ENCODE results near the gene DLK1.

DLK1 gene

DNA sequence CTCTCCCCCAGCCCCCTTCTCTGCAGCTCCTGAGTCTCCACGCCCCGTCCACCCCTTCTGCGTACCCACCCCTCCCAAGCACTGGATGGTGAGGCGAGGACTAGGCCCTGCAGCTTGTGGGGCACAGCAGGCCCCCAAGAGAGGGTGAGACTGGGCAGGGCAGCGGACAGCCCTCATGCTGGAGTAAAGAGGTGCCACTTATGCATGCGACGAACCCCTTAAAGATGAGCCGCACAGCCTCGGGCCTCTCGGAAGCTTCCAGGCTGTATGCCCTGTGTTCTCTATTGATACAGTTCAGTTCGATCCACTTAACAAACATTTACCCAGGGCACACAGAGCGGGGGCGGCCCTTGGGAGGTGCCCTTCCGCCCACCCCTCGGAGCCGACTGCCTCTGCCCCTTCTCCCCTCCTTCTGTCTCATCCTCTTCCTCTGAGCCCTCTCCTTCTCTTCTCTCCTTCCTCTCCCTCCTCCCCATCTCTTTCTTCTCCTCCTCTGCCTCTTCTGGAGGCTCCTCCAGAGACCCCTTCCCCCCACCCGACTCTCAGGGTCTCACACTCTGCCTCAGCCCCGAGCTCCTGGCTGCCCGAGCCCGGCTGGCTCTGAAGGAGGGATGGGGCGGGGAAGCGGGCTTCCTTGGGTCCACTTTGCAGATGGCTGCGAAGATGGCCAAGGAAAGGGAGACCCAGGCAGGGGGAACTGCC is 32.7 kb upstream of the DLK1 start:
- no peaks in the 10 kb centered on the region for H3K36me3 ChIP-seq (ENCODE audit: control insufficient read depth, insufficient read depth, low read length)
- H3K27me3 ChIP-seq (ENCODE audit: control insufficient read depth, insufficient read depth, low read length), result no peaks in the 10 kb centered on the region
- H3K4me1 ChIP-seq (ENCODE audit: control insufficient read depth, insufficient read depth, low read length), result peaks cover 2% of the 10 kb centered on the region; the same call in 1 of the 2 replicates
- H3K4me3 ChIP-seq (ENCODE audit: low read depth, low read length), result no peak overlapping the region
- no peak overlapping the region for H3K27ac ChIP-seq (ENCODE audit: low read depth, low read length)
- no peak overlapping the region for H3K9ac ChIP-seq (ENCODE audit: low read depth, low read length)
- H3K9me3 ChIP-seq (ENCODE audit: control insufficient read depth, insufficient read depth, low read length), result no peaks in the 10 kb centered on the region

DNA sequence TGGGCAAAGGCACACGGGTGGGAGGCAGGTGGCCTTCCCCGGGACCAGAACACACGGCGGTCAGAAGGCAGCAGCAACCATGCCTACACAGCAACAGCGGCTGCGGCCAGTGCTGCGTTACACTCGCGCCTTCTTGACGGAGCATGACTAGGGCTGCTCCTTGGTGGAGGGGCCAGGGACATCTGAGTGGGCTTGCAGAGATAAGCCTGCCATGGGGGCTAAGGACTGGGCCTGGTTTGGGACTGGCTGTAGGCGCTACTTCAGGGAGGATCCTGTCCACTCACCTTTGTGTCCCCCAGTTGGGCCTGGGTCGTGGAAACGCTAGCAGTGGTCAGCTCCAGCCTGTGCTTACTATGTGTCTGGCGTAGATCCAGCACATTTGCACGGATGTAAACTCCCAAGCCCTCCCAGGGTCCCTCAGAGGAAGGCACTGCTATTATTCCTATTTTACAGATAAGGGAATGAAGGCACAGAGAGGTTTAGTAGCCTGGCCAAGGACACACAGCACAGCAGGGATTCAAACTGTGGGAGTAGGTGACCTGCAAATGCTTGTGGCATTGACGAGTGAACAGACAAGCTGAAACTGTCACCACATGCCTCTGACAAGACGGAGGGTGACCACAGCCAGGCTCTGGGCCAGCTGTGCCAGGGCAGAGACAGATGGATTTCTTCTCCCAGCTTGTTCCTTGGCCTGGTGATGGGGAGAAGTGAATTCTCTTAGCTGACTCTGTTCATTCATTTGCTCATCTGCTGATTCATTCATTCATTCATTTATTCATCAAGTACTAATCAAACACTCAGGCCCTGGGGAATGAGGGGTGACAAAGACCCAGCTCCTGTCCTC is 31.9 kb upstream of the DLK1 start:
- H3K9me3 ChIP-seq (ENCODE audit: control insufficient read depth, insufficient read depth, low read length), result no peaks in the 10 kb centered on the region
- no peaks in the 10 kb centered on the region for H3K27me3 ChIP-seq (ENCODE audit: control insufficient read depth, insufficient read depth, low read length)
- no peaks in the 10 kb centered on the region for H3K4me1 ChIP-seq (ENCODE audit: control insufficient read depth, insufficient read depth, low read length)
- H3K27ac ChIP-seq (ENCODE audit: low read depth, low read length), result no peak overlapping the region
- H3K9ac ChIP-seq (ENCODE audit: low read depth, low read length), result no peak overlapping the region
- no peak overlapping the region for H3K4me3 ChIP-seq (ENCODE audit: low read depth, low read length)
- no peaks in the 10 kb centered on the region for H3K36me3 ChIP-seq (ENCODE audit: control insufficient read depth, insufficient read depth, low read length)

DNA sequence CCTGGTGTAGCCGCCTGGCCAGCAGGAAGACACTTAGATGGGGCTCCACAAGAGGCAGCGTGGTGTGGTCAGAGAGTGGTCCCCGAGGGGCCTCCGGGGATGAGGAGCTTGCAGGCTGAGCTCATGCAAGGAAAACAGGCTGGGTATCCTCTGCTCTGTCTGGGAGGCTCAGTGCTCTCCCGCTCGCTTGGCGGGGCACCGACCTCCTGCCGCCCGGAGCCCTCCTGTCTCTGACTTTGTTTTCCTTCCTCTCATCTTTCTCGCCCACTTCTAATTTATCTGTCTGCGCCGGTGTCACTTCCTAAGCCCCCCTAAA is 31.3 kb upstream of the DLK1 start:
- Histone ChIP-seq H3K27ac (ENCODE audit: low read depth, low read length) (no peak overlapping the region), H3K27me3 (ENCODE audit: control insufficient read depth, insufficient read depth, low read length) (no peaks in the 10 kb centered on the region), H3K4me3 (ENCODE audit: low read depth, low read length) (no peak overlapping the region), H3K9ac (ENCODE audit: low read depth, low read length) (no peak overlapping the region), H3K9me3 (ENCODE audit: control insufficient read depth, insufficient read depth, low read length) (no peaks in the 10 kb centered on the region), H3K36me3 (ENCODE audit: control insufficient read depth, insufficient read depth, low read length) (no peaks in the 10 kb centered on the region), H3K4me1 (ENCODE audit: control insufficient read depth, insufficient read depth, low read length) (no peaks in the 10 kb centered on the region)

DNA sequence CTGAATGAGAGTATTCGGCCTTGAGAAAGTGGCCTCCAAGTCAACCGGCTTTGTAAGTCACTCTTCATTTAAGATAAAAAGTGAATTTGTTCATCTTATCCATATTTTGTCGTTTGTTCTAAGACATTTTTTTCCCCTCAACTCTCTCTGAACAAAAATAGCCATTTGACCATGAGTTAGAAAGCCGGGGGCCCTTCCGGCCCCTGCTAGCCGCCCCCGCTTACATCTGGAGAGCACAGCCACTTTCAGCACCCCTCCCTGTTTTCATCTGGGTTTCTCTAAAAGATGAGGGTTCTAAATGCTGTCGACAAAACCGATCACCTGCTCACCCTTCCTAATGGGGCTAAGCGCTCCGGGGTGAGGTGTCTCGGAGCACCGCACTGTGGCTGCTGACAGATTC is 30.7 kb upstream of the DLK1 start:
- Histone ChIP-seq H3K9me3 (ENCODE audit: control insufficient read depth, insufficient read depth, low read length) (no peaks in the 10 kb centered on the region), H3K9ac (ENCODE audit: low read depth, low read length) (no peak overlapping the region), H3K4me3 (ENCODE audit: low read depth, low read length) (no peak overlapping the region), H3K27ac (ENCODE audit: low read depth, low read length) (no peak overlapping the region), H3K27me3 (ENCODE audit: control insufficient read depth, insufficient read depth, low read length) (no peaks in the 10 kb centered on the region), H3K4me1 (ENCODE audit: control insufficient read depth, insufficient read depth, low read length) (no peaks in the 10 kb centered on the region), H3K36me3 (ENCODE audit: control insufficient read depth, insufficient read depth, low read length) (no peaks in the 10 kb centered on the region)

DNA sequence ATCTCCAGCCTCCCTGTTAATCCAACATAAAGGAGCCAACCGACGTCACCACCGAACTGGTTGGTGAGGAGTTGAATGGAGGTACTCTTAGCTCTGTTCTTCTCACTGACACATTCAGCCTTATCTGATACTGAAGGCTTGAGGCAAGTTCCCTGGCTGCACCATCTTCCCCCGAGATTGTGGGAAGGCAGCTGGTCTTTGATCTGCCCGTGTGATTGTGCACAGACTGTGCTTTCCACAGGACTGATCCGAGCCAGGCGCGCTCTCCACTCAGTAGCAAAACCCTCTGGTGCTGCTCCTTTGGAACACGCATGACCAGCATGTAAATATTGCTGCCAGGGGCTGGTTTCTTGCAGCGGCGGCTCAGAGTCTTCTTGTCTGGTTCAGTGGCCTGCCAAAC is 30.1 kb upstream of the DLK1 start:
- no peak overlapping the region for H3K4me3 ChIP-seq (ENCODE audit: low read depth, low read length)
- H3K9me3 ChIP-seq (ENCODE audit: control insufficient read depth, insufficient read depth, low read length), result no peaks in the 10 kb centered on the region
- no peaks in the 10 kb centered on the region for H3K27me3 ChIP-seq (ENCODE audit: control insufficient read depth, insufficient read depth, low read length)
- H3K27ac ChIP-seq (ENCODE audit: low read depth, low read length), result no peak overlapping the region
- no peak overlapping the region for H3K9ac ChIP-seq (ENCODE audit: low read depth, low read length)
- H3K4me1 ChIP-seq (ENCODE audit: control insufficient read depth, insufficient read depth, low read length), result no peaks in the 10 kb centered on the region
- no peaks in the 10 kb centered on the region for H3K36me3 ChIP-seq (ENCODE audit: control insufficient read depth, insufficient read depth, low read length)

DNA sequence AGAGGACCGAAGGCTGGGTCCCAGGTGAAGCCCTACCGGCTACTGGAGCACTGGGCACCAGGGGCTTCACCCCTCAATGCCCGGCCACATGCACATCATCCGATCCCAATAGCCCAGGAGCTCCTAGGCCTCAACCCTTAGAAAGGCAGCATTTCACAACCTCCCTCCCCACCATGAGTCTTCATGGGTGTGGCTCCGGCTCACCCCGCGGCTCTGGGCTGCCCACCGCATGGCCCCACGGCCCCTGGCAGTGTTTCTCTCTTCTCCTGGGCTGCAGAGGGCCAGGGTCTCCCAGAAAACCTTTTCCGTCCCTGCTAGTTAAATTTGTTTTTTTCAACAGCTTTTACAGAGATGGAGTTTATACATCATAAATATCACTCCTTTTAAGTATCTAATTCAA is 28.6 kb upstream of the DLK1 start:
- Histone ChIP-seq H3K36me3 (ENCODE audit: control insufficient read depth, insufficient read depth, low read length) (no peaks in the 10 kb centered on the region), H3K9ac (ENCODE audit: low read depth, low read length) (no peak overlapping the region), H3K27ac (ENCODE audit: low read depth, low read length) (no peak overlapping the region), H3K4me1 (ENCODE audit: control insufficient read depth, insufficient read depth, low read length) (no peaks in the 10 kb centered on the region), H3K27me3 (ENCODE audit: control insufficient read depth, insufficient read depth, low read length) (no peaks in the 10 kb centered on the region), H3K4me3 (ENCODE audit: low read depth, low read length) (no peak overlapping the region), H3K9me3 (ENCODE audit: control insufficient read depth, insufficient read depth, low read length) (no peaks in the 10 kb centered on the region)

DNA sequence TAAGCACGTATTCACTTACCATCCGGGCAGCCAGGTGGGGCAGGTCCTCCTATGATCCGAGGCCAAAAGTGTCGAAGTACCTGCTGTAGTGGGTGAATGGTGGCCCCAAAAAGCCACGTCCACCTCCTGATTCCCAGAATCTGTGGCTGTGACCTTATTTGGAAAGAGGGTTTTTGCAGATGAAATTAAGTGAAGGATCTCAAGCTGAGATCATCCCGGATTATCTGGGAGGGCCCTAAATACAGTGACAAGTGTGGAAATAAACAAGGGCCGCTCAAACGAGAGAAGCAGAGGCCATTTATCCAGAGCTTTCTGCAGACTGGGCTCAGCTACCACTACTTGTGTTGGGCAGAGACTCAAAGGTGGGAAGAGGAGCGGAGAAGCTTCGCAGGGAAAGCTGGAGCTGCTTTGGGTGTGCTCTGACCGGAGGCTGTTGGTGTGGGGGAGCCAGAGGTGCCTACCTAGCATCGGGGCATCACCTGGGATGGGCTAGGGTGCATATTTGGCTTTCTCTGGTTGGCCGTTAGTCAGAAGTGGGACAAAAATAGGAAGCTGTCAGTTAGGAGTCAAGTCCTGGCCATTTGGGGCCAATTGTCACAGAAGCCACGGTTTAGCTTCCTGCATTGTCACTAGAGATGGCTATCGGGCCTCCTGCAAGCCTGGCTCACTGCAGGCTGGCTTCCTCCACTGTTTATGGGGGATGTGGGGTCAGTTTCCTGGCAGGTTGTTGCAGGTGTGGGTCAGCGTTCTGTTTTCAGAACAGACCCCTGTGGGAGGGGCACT is 27.8 kb upstream of the DLK1 start:
- Histone ChIP-seq H3K27ac (ENCODE audit: low read depth, low read length) (no peak overlapping the region), H3K27me3 (ENCODE audit: control insufficient read depth, insufficient read depth, low read length) (no peaks in the 10 kb centered on the region), H3K9me3 (ENCODE audit: control insufficient read depth, insufficient read depth, low read length) (no peaks in the 10 kb centered on the region), H3K36me3 (ENCODE audit: control insufficient read depth, insufficient read depth, low read length) (no peaks in the 10 kb centered on the region), H3K4me3 (ENCODE audit: low read depth, low read length) (no peak overlapping the region), H3K9ac (ENCODE audit: low read depth, low read length) (no peak overlapping the region), H3K4me1 (ENCODE audit: control insufficient read depth, insufficient read depth, low read length) (no peaks in the 10 kb centered on the region)

DNA sequence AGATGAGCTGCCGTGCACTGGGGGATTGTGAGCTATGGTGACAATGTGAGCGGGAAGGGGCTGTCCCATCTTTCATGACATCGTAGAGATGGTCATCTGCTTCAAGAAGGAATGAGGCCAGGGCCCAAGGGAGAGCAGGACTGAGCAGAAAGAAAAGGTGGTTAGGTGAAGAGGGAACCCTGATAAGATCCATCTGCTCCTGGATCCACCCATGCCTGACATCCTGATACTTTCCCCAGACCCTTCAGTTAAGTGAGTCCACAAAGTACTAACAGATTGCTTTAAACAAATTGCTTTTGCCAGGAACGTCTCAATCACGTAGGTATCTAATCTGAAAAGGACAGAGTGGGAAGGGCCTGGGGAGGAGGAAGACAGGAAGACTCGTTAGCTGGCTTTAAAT is 25.4 kb upstream of the DLK1 start:
- H3K4me1 ChIP-seq (ENCODE audit: control insufficient read depth, insufficient read depth, low read length), result no peaks in the 10 kb centered on the region
- H3K9ac ChIP-seq (ENCODE audit: low read depth, low read length), result no peak overlapping the region
- no peaks in the 10 kb centered on the region for H3K36me3 ChIP-seq (ENCODE audit: control insufficient read depth, insufficient read depth, low read length)
- no peak overlapping the region for H3K4me3 ChIP-seq (ENCODE audit: low read depth, low read length)
- no peaks in the 10 kb centered on the region for H3K9me3 ChIP-seq (ENCODE audit: control insufficient read depth, insufficient read depth, low read length)
- no peaks in the 10 kb centered on the region for H3K27me3 ChIP-seq (ENCODE audit: control insufficient read depth, insufficient read depth, low read length)
- H3K27ac ChIP-seq (ENCODE audit: low read depth, low read length), result no peak overlapping the region

DNA sequence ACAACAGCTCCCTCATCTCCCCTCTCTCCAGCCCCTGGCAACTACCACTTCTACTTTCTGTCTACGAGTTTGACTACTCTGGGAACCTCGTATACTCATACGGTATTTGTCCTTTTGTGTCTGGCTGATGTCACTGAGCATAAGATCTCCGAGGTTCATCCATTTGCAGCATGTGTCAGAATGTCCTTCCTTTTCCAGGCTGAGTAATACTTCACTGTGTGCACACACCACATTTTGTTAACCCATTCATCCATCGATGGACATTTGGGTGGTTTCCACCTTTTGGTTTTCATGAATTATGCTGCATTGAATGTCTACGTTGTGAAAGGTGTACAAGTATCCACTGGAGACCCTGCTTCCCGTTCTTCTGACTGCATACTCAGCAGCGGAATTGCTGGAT is 24.1 kb upstream of the DLK1 start:
- Histone ChIP-seq H3K27me3 (ENCODE audit: control insufficient read depth, insufficient read depth, low read length) (no peaks in the 10 kb centered on the region; the same call in 1 of the 2 replicates), H3K27ac (ENCODE audit: low read depth, low read length) (no peak overlapping the region), H3K4me1 (ENCODE audit: control insufficient read depth, insufficient read depth, low read length) (no peaks in the 10 kb centered on the region), H3K9ac (ENCODE audit: low read depth, low read length) (no peak overlapping the region), H3K4me3 (ENCODE audit: low read depth, low read length) (no peak overlapping the region), H3K9me3 (ENCODE audit: control insufficient read depth, insufficient read depth, low read length) (no peaks in the 10 kb centered on the region), H3K36me3 (ENCODE audit: control insufficient read depth, insufficient read depth, low read length) (no peaks in the 10 kb centered on the region)

DNA sequence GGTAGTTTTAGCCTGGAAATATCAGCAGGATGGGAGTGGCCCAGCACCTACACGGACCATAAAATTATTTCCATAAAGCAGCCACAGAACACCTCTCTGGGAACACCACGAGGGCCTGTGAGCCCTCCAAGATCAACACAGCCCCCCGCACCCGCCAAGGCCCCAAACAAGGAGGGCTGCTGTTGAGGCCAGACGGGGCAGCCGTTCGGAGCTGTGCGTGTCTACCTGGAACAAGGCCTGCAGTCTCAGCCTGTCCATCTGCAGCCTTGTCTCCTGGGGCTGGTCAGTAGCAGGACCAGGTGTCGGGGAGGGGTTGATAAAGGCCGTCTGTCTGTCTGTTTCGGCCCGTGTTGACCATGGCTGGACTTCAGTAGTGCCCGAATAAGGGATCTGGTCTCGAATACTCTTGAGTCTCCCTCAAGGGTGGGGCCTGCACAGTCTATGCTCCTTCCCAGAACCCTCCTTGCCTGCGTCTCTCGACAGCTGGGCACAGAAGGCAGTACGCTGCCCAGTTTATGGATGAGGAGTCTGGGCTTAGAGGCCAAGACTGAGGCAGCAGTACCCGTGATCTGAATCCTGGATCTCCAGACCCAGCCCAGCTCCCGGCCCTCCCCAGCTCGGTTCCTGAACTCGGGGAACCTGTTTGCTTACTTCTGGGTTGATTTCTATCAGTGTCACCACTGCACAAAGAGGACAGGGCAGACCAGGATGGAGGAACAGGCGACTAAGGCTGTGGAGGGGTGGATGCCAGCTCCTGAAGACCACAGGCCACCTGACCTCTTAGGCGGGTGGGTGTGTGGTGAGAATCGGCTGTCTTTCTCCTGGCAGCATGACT is 23.1 kb upstream of the DLK1 start:
- Histone ChIP-seq H3K4me3 (ENCODE audit: low read depth, low read length) (no peak overlapping the region), H3K9ac (ENCODE audit: low read depth, low read length) (no peak overlapping the region), H3K4me1 (ENCODE audit: control insufficient read depth, insufficient read depth, low read length) (0 out of 2 replicates have a peak, but pooled peaks cover 5% of the 10 kb centered on the region), H3K27me3 (ENCODE audit: control insufficient read depth, insufficient read depth, low read length) (peaks cover 2% of the 10 kb centered on the region), H3K36me3 (ENCODE audit: control insufficient read depth, insufficient read depth, low read length) (no peaks in the 10 kb centered on the region), H3K9me3 (ENCODE audit: control insufficient read depth, insufficient read depth, low read length) (no peaks in the 10 kb centered on the region), H3K27ac (ENCODE audit: low read depth, low read length) (no peak overlapping the region)
